ENCODE data around the gene CCDC34. TPM values are rescaled to one million over a fixed set of nuclear protein-coding genes. Genes with fewer than 3 reads are reported as not detected.

The CCDC34 gene, protein sequence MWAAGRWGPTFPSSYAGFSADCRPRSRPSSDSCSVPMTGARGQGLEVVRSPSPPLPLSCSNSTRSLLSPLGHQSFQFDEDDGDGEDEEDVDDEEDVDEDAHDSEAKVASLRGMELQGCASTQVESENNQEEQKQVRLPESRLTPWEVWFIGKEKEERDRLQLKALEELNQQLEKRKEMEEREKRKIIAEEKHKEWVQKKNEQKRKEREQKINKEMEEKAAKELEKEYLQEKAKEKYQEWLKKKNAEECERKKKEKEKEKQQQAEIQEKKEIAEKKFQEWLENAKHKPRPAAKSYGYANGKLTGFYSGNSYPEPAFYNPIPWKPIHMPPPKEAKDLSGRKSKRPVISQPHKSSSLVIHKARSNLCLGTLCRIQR
- total RNA-seq = 10 to 100 TPM; 27.9 to 35.1 TPM

DNA sequence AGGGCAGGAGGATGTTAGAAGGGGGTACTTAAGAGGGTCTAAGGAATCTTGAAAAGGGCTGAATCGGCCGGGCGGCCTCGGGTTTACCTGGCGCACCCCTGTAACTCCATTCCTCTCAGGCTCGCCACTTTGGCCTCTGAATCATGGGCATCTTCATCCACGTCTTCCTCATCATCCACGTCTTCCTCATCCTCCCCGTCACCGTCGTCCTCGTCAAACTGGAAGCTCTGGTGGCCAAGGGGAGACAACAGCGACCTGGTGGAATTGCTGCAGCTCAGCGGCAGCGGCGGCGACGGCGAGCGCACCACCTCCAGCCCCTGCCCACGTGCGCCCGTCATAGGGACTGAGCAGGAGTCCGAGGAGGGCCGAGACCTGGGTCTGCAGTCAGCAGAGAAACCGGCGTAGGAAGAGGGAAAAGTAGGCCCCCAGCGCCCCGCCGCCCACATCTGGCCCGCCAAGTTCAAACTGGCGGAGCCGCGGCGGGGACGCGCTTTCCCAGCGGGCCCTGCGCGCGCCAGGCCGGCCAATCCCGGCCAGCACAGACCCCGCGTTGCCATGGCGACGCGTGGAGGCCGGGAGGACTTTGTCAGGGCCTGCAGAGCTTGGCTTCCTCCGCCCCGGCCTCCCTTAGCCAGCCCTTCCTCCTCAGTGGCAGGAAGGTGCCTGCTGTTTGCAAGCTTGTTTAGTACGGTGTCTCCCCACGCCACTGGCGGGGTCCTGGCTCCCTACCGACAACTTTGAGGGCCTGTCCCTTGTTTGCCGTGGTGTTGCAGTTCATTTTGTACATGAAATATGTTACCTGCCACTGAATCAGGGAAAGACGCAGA lies at the start of gene CCDC34:
TSS of gene CCDC34 (minus strand) at position 467 of the 827 bp plus-strand sequence. CDS start at position 446, 21 bp downstream.
- Mint-ChIP-seq H3K27me3 (no peaks in the 10 kb centered on the region), H3K27ac (peak within 1 kb of the TSS; percentile 87), H3K4me3 (peak within 1 kb of the TSS; percentile 94), H3K4me1 (peaks cover 35% of the 10 kb centered on the region), H3K36me3 (peaks cover 7% of the 10 kb centered on the region), H3K9me3 (no peaks in the 10 kb centered on the region)
- DNase-seq = peak; percentile 94

DNA sequence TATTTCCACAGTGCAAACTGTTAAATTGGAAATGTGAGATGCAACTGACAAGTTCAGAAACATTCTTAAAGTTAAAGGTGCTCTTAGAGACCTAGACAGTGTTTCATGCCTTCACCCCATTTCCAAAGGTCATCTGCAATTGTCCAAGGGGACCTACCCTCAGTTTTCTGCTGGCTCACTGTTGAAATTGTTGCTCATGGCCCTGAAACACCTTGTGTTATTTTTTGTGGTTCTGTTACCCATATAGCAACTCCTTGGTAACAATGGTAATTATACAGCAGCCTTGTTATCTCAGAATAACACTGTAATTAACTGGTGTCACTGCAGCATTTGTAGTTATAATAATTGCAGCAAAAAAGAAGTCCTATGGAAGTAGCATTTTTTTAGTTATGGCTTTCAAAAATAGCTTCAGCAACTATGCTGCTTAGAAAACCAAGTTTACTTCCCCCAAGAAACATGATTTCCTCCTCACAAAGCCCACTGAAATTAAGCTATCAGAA lies 49.2 kb upstream of the CCDC34 start:
- peaks cover 19% of the 10 kb centered on the region for H3K27me3 Mint-ChIP-seq

DNA sequence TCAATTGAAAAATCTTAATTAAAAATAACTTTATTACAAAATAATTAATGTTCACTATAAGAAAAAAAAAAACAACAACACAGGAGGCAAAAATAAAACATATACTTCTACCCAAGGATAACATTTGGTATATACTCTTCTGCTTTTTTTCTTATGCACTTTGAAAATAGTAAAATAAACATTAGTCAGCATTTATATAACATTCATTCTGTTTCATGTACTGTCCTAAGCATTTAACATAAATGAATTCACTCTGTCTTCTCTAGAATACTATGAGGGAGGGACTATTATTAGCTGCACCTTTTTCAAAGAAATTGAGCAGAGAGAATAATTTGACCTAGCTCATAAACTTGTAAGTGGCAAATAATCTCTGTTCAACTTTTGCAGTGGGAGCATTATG lies 48.3 kb upstream of the CCDC34 start:
- H3K27ac Mint-ChIP-seq = no peak overlapping the region
- no peaks in the 10 kb centered on the region for H3K36me3 Mint-ChIP-seq
- no peaks in the 10 kb centered on the region for H3K4me1 Mint-ChIP-seq
- no peak overlapping the region for H3K4me3 Mint-ChIP-seq
- no peaks in the 10 kb centered on the region for H3K9me3 Mint-ChIP-seq
- H3K27me3 Mint-ChIP-seq = peaks cover 13% of the 10 kb centered on the region
- DNase-seq = no peak

More for the DNA sequence above, 49.2 kb upstream of the CCDC34 start:
- no peaks in the 10 kb centered on the region for H3K4me1 Mint-ChIP-seq
- no peaks in the 10 kb centered on the region for H3K36me3 Mint-ChIP-seq
- H3K4me3 Mint-ChIP-seq = no peak overlapping the region
- DNase-seq = no peak
- no peak overlapping the region for H3K27ac Mint-ChIP-seq
- H3K9me3 Mint-ChIP-seq = no peaks in the 10 kb centered on the region

DNA sequence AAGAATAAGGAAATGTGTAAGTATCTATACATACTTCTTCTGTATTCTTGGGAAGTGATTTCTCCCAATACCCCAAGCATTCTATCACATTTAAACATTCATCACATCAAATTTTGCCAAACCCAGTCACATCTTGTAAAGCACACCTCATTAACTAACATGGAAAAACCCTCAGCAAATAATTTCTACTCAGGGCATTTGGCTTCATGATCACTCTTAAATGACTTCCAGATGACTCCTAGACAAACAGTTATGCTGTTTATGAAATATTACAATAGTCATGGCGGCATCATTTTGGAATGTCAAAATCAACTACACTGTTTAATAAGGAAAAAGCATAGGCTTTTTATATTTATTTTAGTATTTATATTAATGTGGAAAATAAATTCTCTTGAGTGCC lies 47.3 kb upstream of the CCDC34 start:
- Mint-ChIP-seq H3K27me3 (peaks cover 6% of the 10 kb centered on the region), H3K9me3 (no peaks in the 10 kb centered on the region)

DNA sequence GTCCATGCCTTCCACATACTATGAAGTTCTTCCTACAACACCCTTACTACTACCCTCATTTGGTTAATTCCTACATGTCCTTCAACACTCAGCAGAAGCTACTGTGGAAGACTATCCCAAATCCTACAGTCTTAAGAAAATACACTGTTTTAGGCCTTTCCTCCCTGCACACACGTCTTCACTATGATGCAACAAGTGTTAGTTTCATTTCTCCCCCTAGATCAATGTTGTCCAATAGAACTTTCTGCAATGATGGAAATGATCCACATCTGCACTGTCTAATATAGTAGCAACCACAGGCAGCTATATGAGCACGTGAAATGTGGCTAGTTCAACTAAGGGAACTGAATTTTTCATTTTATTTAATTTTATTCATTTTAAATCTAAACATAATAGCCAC lies 46.7 kb upstream of the CCDC34 start:
- H3K27me3 Mint-ChIP-seq = peaks cover 5% of the 10 kb centered on the region
- no peaks in the 10 kb centered on the region for H3K36me3 Mint-ChIP-seq
- no peaks in the 10 kb centered on the region for H3K4me1 Mint-ChIP-seq
- no peaks in the 10 kb centered on the region for H3K9me3 Mint-ChIP-seq
- no peak overlapping the region for H3K27ac Mint-ChIP-seq
- no peak for DNase-seq
- no peak overlapping the region for H3K4me3 Mint-ChIP-seq

More for the DNA sequence above, 47.3 kb upstream of the CCDC34 start:
- Mint-ChIP-seq H3K4me3 (no peak overlapping the region), H3K4me1 (no peaks in the 10 kb centered on the region), H3K27ac (no peak overlapping the region), H3K36me3 (no peaks in the 10 kb centered on the region)
- no peak for DNase-seq

DNA sequence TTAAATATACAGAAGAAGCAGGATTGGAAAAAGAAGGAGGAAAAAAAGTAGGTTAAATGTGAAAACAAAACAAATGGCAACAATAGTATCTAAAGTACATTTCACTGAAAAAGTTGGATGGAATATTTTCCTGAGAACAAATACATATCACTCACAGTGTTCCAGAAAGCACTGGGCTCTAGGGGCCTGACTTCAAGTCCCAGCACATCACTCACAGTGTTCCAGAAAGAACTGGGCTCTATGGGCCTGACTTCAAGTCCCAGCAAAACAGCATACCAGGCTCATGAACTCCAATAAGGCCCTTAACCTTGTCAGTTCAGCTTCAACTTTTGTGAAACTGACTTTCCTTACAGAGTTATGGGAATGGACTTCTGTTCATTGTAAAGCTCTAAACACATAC lies 46.0 kb upstream of the CCDC34 start:
- no peak for DNase-seq
- no peaks in the 10 kb centered on the region for H3K36me3 Mint-ChIP-seq
- H3K27me3 Mint-ChIP-seq = peaks cover 5% of the 10 kb centered on the region

DNA sequence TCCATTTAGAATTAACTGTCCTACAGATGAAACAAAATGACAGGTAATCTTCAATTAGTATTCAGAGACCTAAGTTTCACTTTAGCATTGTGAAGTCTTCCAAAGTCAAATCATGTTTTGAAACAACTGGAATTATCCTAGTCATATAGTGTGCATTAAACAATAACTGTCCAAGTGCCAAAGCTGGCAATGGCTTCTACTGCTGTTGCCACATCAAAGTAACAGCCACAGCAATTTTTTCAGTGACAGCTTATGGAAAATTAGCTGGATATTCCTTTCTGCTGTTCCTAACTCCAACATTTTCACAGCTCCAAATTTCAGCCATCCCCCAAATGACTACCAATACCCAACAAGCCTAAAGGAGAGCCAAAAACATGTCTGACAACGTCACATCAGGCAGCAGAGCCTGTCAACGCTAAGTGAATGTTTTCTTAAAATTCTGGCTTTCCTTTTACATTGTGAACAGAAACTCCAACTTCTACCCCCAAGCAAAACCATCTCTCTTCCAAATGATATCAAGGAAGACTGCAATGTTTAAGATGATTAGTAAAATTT lies 45.3 kb upstream of the CCDC34 start:
- Mint-ChIP-seq H3K27me3 (peaks cover 3% of the 10 kb centered on the region), H3K4me3 (no peak overlapping the region), H3K9me3 (no peaks in the 10 kb centered on the region), H3K36me3 (no peaks in the 10 kb centered on the region), H3K4me1 (no peaks in the 10 kb centered on the region), H3K27ac (no peak overlapping the region)
- DNase-seq = no peak

More for the DNA sequence above, 46.0 kb upstream of the CCDC34 start:
- Mint-ChIP-seq H3K9me3 (no peaks in the 10 kb centered on the region), H3K4me1 (no peaks in the 10 kb centered on the region), H3K27ac (no peak overlapping the region), H3K4me3 (no peak overlapping the region)

DNA sequence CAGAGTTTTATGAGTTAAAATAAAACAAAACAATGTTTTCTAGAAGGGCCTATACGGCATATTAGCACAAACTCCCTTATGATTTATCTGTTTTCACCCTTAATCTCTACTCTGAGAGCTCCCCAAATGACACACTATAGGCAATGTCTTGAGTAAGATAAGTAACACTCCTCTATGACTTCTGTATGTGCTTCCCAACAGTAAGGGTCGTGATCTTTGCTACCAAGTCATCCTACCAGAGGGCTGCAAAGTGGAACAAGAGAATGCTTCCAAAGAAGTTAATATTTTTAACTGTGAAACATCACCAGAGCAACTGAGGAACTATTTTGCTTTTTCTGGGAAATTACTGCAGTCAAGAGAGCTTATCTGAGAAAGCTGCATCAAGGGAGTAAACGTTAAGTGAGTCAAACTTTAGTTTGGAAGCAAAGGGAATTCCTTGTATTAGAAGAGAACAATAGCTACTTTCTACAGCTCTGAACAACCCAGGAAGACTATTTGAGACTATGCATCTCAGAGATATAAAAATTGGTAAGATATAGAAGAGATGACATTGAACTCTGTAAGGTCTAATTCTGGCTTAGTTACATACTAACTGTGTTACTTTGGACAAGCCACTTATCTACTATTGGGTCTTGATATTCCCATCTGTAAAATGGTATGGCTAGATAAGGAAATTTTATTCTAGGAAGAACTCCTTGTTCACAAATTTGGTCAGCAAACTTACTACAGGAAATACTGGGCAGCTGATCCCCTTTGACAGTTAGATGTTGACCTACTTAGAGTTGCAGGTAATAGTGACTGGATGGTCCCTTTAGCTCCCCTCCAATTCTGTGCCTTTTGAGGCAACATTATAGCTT lies 43.7 kb upstream of the CCDC34 start:
- Mint-ChIP-seq H3K36me3 (no peaks in the 10 kb centered on the region), H3K9me3 (no peaks in the 10 kb centered on the region), H3K27ac (no peak overlapping the region), H3K4me1 (no peaks in the 10 kb centered on the region), H3K4me3 (no peak overlapping the region), H3K27me3 (no peaks in the 10 kb centered on the region)
- DNase-seq = no peak

DNA sequence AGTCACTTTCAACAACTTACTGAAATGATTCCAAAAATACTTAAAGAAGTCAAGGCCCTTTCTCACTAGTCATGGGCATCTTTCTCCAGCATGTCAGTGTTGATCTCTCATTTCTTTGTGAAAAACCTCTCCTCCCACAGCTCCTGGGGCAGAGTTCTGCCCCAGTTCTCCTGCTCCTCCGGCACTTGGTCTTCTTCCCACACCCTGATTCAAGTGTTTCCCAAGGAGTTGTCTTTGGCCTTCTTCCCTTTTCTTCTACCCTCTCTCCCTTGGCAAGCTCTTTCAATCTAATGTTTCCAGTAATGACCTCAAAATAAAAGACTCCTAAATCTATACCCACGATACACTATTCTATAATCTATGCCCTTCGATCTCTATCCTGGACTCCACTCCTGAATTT lies 42.1 kb upstream of the CCDC34 start:
- no peak for DNase-seq
- Mint-ChIP-seq H3K27ac (no peak overlapping the region), H3K4me3 (no peak overlapping the region), H3K27me3 (no peaks in the 10 kb centered on the region), H3K4me1 (no peaks in the 10 kb centered on the region), H3K9me3 (no peaks in the 10 kb centered on the region), H3K36me3 (no peaks in the 10 kb centered on the region)

DNA sequence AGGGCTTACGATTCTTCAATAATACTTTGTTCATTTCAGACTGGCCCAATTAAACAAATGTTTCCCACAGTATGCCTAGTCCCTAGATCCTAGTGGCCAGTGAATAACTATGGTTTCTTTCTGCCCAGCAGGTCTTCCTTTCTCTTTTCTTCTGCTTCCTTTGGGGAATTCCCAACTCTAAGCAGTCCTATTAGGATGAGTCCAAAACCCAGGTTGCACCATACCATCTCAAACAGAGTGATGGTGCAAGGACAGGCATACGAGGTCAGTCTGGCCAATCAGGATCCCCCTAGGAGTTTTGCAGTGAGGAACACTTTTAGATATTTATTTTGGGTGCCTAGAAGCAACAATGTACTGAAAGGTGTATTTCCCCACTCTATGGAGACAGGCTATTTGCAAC lies 41.4 kb upstream of the CCDC34 start:
- no peak overlapping the region for H3K27ac Mint-ChIP-seq
- no peak overlapping the region for H3K4me3 Mint-ChIP-seq
- H3K4me1 Mint-ChIP-seq = no peaks in the 10 kb centered on the region
- H3K36me3 Mint-ChIP-seq = no peaks in the 10 kb centered on the region
- no peaks in the 10 kb centered on the region for H3K9me3 Mint-ChIP-seq
- DNase-seq = no peak
- H3K27me3 Mint-ChIP-seq = no peaks in the 10 kb centered on the region

DNA sequence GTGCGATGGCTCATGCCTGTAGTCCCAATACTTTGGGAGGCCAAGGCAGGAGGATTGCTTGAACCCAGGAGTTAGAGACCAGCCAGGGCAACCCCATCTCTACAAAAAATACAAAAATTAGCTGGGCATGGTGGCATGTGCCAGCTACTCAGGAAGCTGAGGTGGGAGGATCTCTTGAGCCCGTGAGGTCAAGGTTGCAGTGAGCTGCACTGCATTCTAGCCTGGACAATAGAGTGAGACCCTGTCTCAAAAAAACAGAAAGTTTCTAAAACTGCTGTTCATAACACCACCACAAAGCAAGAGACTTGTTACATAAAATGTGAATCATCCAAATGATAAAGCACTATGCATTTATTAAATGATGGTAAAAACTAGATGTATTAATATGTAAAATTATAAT lies 40.2 kb upstream of the CCDC34 start:
- no peak for DNase-seq
- no peaks in the 10 kb centered on the region for H3K27me3 Mint-ChIP-seq
- no peak overlapping the region for H3K4me3 Mint-ChIP-seq
- no peaks in the 10 kb centered on the region for H3K9me3 Mint-ChIP-seq
- H3K27ac Mint-ChIP-seq = no peak overlapping the region
- H3K4me1 Mint-ChIP-seq = no peaks in the 10 kb centered on the region
- no peaks in the 10 kb centered on the region for H3K36me3 Mint-ChIP-seq

DNA sequence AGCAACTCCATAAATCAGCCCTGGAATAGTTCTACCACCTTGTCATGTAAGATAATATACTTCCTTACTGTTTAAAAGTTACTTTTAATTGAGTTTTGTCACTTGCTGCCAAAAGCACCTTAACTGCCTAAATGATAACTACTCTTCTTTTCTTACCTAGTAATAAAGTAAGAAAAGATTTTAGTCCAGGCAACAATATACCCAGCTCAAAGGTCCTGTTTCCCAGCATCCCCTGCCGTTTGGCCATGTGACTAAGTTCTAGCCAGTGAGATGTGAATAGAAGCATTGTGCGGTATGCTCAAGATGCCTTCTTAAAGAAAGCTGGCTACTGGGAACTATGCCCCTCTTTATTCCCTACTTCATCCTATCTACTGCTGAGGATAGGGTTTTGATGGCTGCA lies 39.4 kb upstream of the CCDC34 start:
- H3K4me1 Mint-ChIP-seq = no peaks in the 10 kb centered on the region

DNA sequence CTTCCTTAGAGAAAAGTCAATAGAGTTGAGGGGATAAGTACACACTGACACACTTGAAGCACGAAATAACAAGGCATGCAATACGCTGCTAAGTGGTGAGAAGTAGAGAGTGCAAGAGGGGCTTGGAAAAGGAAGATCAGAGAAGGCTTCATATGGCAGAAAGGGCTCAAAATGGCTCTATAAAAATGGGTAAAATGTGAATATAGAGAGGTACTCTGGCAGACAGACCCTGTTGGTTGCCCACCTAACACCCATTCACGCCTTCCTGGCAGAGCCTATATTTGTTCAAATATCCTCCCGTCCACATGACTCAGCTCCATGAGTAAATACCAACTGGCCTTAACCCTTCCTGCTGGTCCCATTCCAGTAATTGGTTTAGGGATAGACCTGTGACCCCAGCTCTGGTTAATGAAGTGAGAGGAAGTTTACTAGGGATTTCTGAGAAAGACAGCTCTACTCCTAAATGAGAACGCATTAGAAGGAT lies 38.9 kb upstream of the CCDC34 start:
- no peak for DNase-seq
- H3K27ac Mint-ChIP-seq = no peak overlapping the region
- H3K4me1 Mint-ChIP-seq = no peaks in the 10 kb centered on the region
- H3K4me3 Mint-ChIP-seq = no peak overlapping the region
- H3K9me3 Mint-ChIP-seq = no peaks in the 10 kb centered on the region
- no peaks in the 10 kb centered on the region for H3K36me3 Mint-ChIP-seq
- H3K27me3 Mint-ChIP-seq = no peaks in the 10 kb centered on the region

More for the DNA sequence above, 39.4 kb upstream of the CCDC34 start:
- Mint-ChIP-seq H3K9me3 (no peaks in the 10 kb centered on the region), H3K27me3 (no peaks in the 10 kb centered on the region), H3K4me3 (no peak overlapping the region), H3K27ac (no peak overlapping the region), H3K36me3 (no peaks in the 10 kb centered on the region)
- DNase-seq = no peak

DNA sequence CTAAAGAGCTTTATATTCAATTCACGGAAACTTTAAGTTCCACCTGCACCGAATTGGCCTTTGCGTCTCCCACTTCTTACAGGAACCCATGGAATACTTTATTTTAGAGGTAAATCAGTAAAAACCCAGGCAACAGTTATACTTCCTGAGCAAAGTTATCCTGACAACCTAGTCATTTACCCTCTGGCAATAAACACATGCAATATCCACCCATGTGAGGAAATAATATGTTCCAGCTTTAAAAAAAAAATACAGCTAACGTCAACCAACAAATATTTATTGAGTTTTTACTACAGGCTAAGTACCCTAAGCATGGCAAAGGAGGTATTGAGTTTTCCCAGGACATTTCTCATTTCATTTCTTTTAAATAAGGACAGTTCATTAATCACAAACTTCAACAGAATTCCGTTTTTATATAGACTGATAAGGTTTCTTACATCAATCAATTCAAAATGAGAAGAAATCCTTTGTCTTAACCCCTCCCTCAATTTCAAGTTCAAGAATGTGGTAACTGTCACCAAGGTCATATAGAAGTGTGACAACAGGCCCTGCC lies 38.3 kb upstream of the CCDC34 start:
- H3K4me3 Mint-ChIP-seq = no peak overlapping the region
- no peak for DNase-seq
- H3K9me3 Mint-ChIP-seq = no peaks in the 10 kb centered on the region
- H3K4me1 Mint-ChIP-seq = no peaks in the 10 kb centered on the region
- no peaks in the 10 kb centered on the region for H3K27me3 Mint-ChIP-seq
- no peaks in the 10 kb centered on the region for H3K36me3 Mint-ChIP-seq
- H3K27ac Mint-ChIP-seq = no peak overlapping the region
